PC-9 (cell line): Measurements from ENCODE around the gene PRKAG2.

Experiments used
- EZH2 ChIP-seq: fragments of 200-600 bp; sonication (generic); IDR thresholded peaks from 2 replicates; pipeline ENCODE4 v1.8.0; 2017; ENCODE audit warnings: antibody characterized with exemption, low read depth
- TF ChIP-seq, protein P1 (sequence below): fragments of 200-600 bp; sonication (generic); conservative IDR thresholded peaks from 2 replicates; pipeline ENCODE4 v1.6.1; 2017; ENCODE audit warnings: mixed run types, antibody characterized with exemption, mild to moderate bottlenecking, moderate library complexity

DNA sequence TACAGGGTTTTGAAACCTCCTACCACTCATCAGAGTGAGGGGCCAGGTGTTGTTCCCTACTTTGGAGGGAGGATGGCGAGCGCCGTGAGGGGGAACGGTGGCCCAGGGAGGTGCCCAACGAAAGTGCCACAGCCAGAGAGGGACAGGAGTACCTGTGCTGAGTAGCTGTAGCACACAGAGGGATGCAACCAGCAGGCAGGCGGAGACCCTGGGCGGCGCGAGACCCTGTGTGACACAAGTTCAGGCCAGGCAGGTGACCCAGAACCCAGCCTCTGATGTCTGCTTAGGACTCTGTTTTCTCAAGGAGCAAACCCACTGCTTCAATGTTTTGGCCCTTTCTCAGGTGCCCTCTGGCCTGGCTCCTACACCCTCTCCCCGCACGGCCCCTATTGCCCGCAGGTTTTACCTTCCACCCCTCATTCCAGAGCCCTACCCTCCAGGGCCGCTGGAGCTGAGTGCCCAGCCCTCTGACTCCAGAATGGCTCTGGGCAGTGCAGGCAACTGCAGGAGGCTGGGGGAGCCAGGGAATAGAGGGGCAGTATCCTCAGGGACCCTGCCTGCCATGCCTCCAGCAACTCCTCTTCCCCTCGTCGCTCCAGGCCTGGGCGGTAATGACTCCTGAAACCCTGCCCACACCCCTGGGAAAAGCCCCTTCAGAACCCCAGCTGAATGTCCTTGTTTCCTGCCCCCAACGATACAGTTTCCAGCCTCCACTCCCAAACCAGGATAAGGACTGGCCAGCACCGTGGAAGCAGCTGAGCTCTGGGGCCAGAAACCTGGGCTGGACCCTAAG lies 193.1 kb downstream of the PRKAG2 start:
- TF ChIP-seq, protein P1, sequence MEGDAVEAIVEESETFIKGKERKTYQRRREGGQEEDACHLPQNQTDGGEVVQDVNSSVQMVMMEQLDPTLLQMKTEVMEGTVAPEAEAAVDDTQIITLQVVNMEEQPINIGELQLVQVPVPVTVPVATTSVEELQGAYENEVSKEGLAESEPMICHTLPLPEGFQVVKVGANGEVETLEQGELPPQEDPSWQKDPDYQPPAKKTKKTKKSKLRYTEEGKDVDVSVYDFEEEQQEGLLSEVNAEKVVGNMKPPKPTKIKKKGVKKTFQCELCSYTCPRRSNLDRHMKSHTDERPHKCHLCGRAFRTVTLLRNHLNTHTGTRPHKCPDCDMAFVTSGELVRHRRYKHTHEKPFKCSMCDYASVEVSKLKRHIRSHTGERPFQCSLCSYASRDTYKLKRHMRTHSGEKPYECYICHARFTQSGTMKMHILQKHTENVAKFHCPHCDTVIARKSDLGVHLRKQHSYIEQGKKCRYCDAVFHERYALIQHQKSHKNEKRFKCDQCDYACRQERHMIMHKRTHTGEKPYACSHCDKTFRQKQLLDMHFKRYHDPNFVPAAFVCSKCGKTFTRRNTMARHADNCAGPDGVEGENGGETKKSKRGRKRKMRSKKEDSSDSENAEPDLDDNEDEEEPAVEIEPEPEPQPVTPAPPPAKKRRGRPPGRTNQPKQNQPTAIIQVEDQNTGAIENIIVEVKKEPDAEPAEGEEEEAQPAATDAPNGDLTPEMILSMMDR, result no peak
- TF ChIP-seq EZH2, result no peak
